IPS-18a (cell line): ENCODE results near the gene HPS1.

ENCODE experiments used
- H3K27ac ChIP-seq: one replicate; pipeline ENCODE4 v1.5.1; 2013; ENCODE audit warnings: low read length
- H3K27me3 ChIP-seq: one replicate; pipeline ENCODE4 v1.6.1; 2013; ENCODE audit warnings: mild to moderate bottlenecking, low read length; ENCODE audit not compliant: control insufficient read depth, insufficient read depth
- H3K36me3 ChIP-seq: one replicate; pipeline ENCODE4 v1.6.1; 2013; ENCODE audit warnings: low read depth, low read length; ENCODE audit not compliant: control insufficient read depth
- H3K4me1 ChIP-seq: one replicate; pipeline ENCODE4 v1.6.1; 2013; ENCODE audit warnings: low read depth, low read length; ENCODE audit not compliant: control insufficient read depth
- H3K4me3 ChIP-seq: one replicate; pipeline ENCODE4 v1.5.1; 2013; ENCODE audit warnings: low read length
- H3K9ac ChIP-seq: one replicate; pipeline ENCODE4 v1.6.1; 2013; ENCODE audit warnings: mild to moderate bottlenecking, low read length, moderate library complexity
- H3K9me3 ChIP-seq: one replicate; pipeline ENCODE4 v1.6.1; 2013; ENCODE audit warnings: low read depth, low read length; ENCODE audit not compliant: control insufficient read depth

The HPS1 gene

GRCh38 chr10:98377536-98377935, 69.2 kb downstream of the HPS1 start:
- Histone ChIP-seq H3K4me1 (peaks cover 16% of the 10 kb centered on the region), H3K9me3 (no peaks in the 10 kb centered on the region), H3K4me3 (no peak overlapping the region), H3K27ac (no peak overlapping the region), H3K27me3 (no peaks in the 10 kb centered on the region), H3K9ac (no peak overlapping the region), H3K36me3 (no peaks in the 10 kb centered on the region)

- Histone ChIP-seq H3K4me1 (peaks cover 16% of the 10 kb centered on the region), H3K36me3 (no peaks in the 10 kb centered on the region), H3K27me3 (no peaks in the 10 kb centered on the region), H3K9me3 (no peaks in the 10 kb centered on the region), H3K27ac (no peak overlapping the region), H3K9ac (no peak overlapping the region), H3K4me3 (no peak overlapping the region)
These were observed 69.7 kb downstream of the HPS1 start for GRCh38 chr10:98377001-98377400.

DNA sequence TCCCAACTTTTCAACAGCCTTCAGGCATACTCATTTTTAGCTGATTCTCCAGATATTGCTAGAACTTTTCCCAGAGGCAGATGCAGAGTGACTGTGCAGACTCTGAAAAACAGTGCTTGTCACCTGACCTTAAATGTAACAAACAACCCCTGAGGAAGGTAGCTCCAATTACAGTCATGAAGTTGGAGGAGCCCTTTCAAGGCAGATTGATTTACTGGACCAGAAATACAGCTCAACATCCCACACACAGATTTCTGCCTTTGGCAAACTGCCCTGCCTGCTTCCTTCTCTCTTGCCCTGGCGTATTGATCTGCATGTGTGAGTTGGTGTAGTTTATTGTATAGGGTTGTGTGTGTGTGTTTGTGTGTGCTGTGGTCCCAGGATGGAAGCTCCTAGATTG, 70.2 kb downstream of the HPS1 start:
- H3K36me3 ChIP-seq: no peaks in the 10 kb centered on the region
- peaks cover 16% of the 10 kb centered on the region for H3K4me1 ChIP-seq
- H3K27me3 ChIP-seq: no peaks in the 10 kb centered on the region
- no peak overlapping the region for H3K9ac ChIP-seq
- H3K9me3 ChIP-seq: no peaks in the 10 kb centered on the region
- H3K27ac ChIP-seq: no peak overlapping the region
- no peak overlapping the region for H3K4me3 ChIP-seq

- H3K9ac ChIP-seq: no peak overlapping the region
- no peaks in the 10 kb centered on the region for H3K9me3 ChIP-seq
- no peaks in the 10 kb centered on the region for H3K36me3 ChIP-seq
- H3K27ac ChIP-seq: no peak overlapping the region
- H3K4me1 ChIP-seq: peaks cover 9% of the 10 kb centered on the region
- H3K27me3 ChIP-seq: no peaks in the 10 kb centered on the region
- no peak overlapping the region for H3K4me3 ChIP-seq
These were observed 72.3 kb downstream of the HPS1 start for GRCh38 chr10:98374217-98374985.

DNA sequence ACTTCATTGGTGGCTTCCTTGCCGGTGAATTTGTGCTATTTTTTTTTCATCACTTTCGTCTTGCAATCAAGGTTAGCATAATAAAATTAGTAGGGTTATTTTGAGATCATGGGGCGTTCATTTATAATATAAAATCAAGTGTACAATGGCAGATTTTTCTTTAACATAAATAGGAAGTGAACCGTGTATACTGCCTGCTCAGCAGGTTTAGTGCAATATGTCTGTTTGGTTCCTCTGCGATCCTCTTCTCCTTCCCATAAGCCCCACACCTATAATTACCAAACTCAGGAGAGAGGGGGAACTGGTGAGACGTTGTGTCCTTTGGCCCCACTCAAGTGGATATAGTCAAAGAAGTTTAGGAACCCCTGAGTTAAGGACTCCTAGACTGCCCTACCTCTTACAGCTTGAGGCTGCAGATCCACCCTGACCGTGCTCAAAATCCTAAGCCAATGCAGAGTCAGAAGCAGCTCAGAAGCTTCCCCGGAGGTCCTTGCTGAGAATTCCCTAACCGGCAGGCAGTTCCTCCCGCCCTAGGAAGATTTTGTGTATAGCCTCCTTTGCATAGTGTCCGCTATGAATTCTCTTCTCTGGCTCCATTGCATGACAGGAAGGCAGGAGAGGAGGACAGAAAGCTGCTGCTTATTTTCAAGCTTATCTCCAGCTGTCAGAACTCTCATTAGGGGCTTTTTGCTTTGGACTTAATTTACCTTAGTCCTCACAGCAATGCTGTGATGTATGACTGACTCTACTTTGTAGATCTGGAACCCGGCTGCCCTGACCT, 73.3 kb downstream of the HPS1 start:
- H3K36me3 ChIP-seq: no peaks in the 10 kb centered on the region
- no peak overlapping the region for H3K27ac ChIP-seq
- no peaks in the 10 kb centered on the region for H3K27me3 ChIP-seq
- H3K9me3 ChIP-seq: no peaks in the 10 kb centered on the region
- no peak overlapping the region for H3K9ac ChIP-seq
- H3K4me3 ChIP-seq: no peak overlapping the region
- peaks cover 10% of the 10 kb centered on the region for H3K4me1 ChIP-seq

GRCh38 chr10:98370831-98371820, 75.6 kb downstream of the HPS1 start:
- Histone ChIP-seq H3K4me3 (no peak overlapping the region), H3K4me1 (peaks cover 23% of the 10 kb centered on the region), H3K9me3 (no peaks in the 10 kb centered on the region), H3K27ac (no peak overlapping the region), H3K9ac (no peak overlapping the region), H3K36me3 (no peaks in the 10 kb centered on the region), H3K27me3 (no peaks in the 10 kb centered on the region)

- no peak overlapping the region for H3K4me3 ChIP-seq
- H3K27ac ChIP-seq: no peak overlapping the region
- H3K9me3 ChIP-seq: no peaks in the 10 kb centered on the region
- no peak overlapping the region for H3K9ac ChIP-seq
- H3K27me3 ChIP-seq: no peaks in the 10 kb centered on the region
- no peaks in the 10 kb centered on the region for H3K36me3 ChIP-seq
- peaks cover 23% of the 10 kb centered on the region for H3K4me1 ChIP-seq
These were observed 76.9 kb downstream of the HPS1 start for GRCh38 chr10:98369801-98370200.

DNA sequence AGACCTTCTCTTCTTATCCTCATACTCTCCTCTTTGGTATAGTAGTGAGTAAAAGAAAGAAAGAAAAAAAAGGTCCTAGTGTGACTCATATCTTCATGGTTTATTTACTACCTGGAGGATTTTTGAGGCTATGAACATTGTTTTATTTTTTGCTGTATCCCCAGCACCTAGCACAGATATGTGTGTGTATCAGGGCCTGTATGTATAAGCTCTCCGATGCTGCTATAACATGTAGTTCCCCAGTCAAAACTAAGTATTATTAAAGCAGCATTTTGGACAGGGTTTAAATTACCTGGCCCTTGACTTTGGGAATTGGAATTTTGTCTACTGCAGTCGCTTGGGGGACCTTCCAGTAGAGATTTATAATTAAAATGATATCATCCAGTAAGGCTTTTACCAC, 78.1 kb downstream of the HPS1 start:
- H3K4me1 ChIP-seq: peaks cover 16% of the 10 kb centered on the region
- H3K36me3 ChIP-seq: no peaks in the 10 kb centered on the region
- no peak overlapping the region for H3K27ac ChIP-seq
- H3K9me3 ChIP-seq: no peaks in the 10 kb centered on the region
- no peaks in the 10 kb centered on the region for H3K27me3 ChIP-seq
- H3K4me3 ChIP-seq: no peak overlapping the region
- H3K9ac ChIP-seq: no peak overlapping the region

DNA sequence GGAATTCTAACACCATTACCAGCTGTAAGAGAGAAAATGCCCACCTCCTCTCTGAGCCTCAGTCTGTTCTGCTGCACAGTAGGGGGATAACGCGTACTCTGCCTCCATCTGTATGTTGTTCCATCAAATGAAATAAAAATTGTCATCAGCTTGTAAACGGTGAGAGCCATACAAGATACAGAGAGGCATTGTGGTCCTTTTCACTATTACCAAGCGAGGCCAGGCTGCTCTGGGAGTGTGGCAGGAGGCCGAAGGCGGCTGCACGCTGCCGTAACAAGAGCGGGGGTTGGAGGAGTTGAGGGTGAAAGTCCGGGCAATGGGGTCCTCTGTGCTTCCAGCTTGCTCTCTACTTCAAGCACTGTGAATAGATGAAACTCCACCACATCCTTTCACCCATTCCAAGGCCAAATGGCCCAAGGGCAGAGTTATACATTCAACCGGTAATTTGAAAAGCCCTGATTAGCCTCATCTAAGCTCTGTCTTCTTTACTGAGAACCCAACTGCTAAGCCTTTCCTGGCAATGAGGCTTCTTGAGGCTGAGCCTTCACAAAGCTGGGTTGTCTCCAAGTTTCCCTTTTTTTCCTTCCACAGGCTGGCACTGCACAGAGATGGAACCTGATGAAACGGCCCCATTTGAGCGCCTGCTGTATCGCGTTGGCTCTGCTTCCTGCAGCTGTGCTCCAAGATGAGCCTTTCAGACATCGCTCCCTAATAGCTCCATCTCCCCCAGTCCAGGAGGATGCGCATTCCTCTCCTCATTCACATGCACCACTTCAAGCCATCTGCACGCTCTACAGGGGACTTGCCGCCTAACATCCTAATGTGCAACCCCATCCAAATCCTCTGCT, 78.9 kb downstream of the HPS1 start:
- no peaks in the 10 kb centered on the region for H3K9me3 ChIP-seq
- peaks cover 16% of the 10 kb centered on the region for H3K4me1 ChIP-seq
- no peak overlapping the region for H3K27ac ChIP-seq
- no peak overlapping the region for H3K9ac ChIP-seq
- H3K27me3 ChIP-seq: no peaks in the 10 kb centered on the region
- H3K36me3 ChIP-seq: no peaks in the 10 kb centered on the region
- H3K4me3 ChIP-seq: no peak overlapping the region
